Measurements from ENCODE around the gene ANO9.

DNA sequence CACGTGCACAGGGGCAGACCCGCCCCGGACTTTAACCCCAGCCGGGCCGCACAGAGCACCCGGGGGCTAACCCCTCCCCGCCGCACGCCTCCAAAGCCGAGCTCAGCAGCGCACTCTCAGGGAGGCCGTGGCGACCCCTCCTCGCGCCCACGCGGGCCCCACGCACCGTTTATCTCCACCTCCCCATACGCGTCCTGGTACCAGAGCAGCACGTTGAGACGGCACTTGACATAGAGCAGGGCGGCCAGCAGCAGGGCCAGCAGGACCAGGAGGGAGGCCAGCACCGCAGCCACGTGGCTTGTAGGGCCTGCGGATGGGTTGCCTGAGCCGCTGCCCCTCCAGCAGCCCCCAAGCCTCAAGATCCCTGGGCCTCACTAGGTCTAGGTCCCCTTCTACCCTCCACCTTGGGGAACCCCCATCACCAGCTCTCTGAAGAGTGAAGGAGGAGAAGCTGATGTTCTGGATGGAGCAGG lies 34.1 kb downstream of the ANO9 start:
- TF ChIP-seq POLR2A (IDR thresholded peaks at IDR 0.05) (no peak), CTCF (IDR thresholded peaks at IDR 0.05) (no peak)
